ENCODE measurements around the gene SYTL2.

- TF ChIP-seq CTCF (IDR thresholded peaks at IDR 0.05) (no peak), POLR2A (IDR thresholded peaks at IDR 0.05) (no peak)
Observed at GRCh38 chr11:85695546-85695945, 115.4 kb downstream of the SYTL2 start.

All from adrenal gland (tissue), 5 donors.